DMS53 treated with DMSO at 0.1 percent for 48 hours (cell line): ENCODE results near the gene NDUFC1.
"Not testable (repeated sequence)": the region's sequence is repeated elsewhere in the genome, so short reads cannot be mapped to it uniquely, and the experiment has no call there.

ENCODE experiments used
- DNase-seq: peaks from one replicate; lab custom pipeline; 2025; ENCODE audit not compliant: unreplicated experiment; lab: John Stamatoyannopoulos, UW

NDUFC1 gene

GRCh38 chr4:139301821-139302611 lies at the start of gene NDUFC1:
Gene NDUFC1, minus strand, starts transcription at chr4:139302477. Its CDS starts 6,679 bp downstream, at chr4:139295798.
- DNase-seq, result peak; percentile 49

DNA sequence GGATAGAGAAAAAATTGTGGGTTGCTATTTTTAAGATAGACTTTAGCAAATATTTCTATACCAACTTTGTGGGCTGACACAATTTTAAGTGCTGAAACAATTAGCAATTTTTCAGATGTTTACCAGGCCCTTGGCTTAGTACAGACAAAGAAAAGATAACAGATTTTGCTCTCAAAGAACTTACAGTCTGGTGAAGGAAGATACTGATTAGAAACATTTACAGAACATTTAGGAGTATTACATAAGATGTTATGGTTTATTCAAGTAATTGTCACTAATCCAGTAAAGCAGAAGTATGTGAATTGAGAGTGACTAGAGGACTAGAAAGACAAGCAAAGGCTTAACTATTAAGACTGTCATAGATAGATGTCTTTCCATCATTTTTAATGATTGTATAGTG lies 35.3 kb upstream of the NDUFC1 start:
- DNase-seq, result no peak

DNA sequence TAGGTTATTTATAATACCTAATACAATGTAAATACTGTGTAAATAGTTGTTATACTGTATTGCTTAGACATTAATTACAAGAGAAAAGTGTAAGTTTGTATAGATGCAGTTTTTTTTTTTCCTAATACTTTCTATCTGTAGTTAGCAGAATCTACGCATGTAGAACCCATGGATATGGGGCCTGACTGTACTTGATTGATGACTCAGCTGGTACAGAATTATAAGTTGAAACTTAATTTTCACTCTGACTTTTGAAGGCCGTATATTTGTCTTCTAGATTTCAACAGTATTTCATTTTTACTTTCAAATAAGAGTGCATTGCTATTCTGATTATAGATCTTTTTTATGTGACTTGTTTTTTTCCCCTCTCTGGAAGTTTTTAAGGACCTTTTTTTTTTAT lies 30.8 kb upstream of the NDUFC1 start:
- DNase-seq, result no peak

GRCh38 chr4:139331185-139331584 lies 28.9 kb upstream of the NDUFC1 start:
- DNase-seq, result no peak

- DNase-seq, result no peak
Measured at GRCh38 chr4:139330283-139330682, 28.0 kb upstream of the NDUFC1 start.

GRCh38 chr4:139329665-139330200 lies 27.5 kb upstream of the NDUFC1 start:
- DNase-seq, result no peak

GRCh38 chr4:139324620-139325019 lies 22.3 kb upstream of the NDUFC1 start:
- DNase-seq, result no peak

- not testable (repeated sequence) for DNase-seq
Measured at GRCh38 chr4:139322541-139322940, 20.3 kb upstream of the NDUFC1 start.

DNA sequence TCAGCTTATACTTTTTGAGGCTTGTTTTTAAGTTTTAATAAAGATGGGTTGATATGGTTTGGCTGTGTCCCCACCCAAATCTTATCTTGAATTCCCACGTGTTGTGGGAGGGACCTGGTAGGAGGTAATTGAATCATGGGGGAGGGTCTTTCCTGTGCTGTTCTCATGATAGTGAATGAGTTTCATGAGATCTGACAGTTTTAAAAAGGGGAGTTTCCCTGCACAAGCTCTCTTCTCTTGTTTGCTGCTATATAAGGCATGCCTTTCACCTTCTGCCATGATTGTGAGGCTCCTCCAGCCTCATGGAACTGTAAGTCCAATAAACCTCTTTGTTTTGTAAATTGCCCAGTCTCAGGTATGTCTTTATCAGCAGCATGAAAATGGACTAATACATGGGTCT lies 19.8 kb upstream of the NDUFC1 start:
- not testable (repeated sequence) for DNase-seq

DNA sequence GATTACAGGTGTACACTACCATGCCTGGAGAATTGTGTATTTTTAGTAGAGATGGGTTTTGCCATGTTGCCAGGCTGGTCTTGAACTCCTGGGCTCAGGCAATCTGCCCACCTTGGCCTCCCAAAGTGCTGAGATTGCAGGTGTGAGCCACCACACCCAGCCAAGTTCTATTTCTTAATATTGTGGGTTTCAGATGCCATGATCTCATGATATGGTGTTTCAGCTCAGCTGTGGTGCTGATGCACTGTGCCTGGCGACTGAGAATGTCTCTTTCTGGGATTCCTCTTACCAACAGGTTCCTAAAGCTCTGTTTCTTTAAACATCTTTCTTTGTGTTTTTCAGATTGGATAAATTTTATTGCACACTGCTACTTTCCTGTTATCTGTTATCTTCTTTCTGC lies 17.3 kb upstream of the NDUFC1 start:
- no peak for DNase-seq

GRCh38 chr4:139317635-139318034 lies 15.4 kb upstream of the NDUFC1 start:
- DNase-seq, result no peak

GRCh38 chr4:139316733-139317132 lies 14.5 kb upstream of the NDUFC1 start:
- DNase-seq, result no peak

DNA sequence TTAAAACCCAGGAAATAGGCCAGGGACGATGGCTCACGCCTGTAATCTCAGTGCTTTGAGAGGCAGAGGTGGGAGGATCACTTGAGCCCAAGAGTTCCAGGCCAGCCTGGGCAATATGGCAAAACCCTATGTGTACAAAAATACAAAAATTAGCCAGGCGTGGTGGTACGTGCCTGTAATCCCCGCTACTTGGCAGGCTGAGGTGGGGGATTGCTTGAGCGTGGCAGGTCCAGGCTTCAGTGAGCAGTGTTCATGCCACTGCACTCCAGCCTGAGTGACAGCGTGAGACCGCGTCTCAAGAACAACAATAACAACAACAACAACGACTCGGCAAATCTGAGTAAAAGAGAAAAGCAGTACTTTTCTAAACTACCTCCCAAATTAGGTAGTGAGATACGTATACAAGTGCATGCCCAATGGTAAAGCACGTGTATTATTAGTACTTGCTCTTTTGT lies 13.0 kb upstream of the NDUFC1 start:
- no peak for DNase-seq

DNA sequence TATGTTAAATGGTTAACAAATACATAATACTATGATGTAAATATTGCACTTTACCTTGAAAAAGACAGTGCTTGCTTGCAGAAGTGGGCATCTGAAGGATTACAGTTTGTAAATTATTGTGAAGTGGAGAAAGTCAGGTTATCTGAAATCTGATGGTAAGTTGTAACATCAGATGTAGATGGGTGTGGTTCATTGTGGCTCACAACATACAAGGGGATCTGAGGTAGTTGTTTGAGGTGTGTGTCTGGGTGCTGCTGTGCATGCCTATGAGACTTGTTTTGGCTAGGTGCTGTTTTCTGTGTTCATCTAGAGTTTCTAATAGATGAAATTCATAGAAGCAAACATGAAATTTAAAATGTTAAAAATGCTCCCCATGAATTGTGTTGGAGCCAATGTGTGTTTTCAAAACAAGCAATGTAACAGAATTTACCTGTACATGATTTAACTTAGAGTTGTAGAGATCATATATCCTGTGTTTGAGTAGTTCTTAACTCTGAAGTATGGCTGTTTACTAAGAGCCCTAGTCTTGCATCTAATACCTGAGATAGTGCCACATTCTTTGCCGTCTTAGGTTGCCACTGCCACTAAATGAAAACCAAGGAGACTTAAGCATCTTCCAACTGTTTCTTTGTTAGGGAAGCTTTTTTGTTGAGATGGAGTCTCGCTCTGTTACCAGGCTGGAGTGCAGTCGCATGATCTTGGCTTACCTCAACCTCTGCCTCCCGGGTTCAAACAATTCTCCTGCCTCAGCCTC lies 11.9 kb upstream of the NDUFC1 start:
- DNase-seq, result no peak

DNA sequence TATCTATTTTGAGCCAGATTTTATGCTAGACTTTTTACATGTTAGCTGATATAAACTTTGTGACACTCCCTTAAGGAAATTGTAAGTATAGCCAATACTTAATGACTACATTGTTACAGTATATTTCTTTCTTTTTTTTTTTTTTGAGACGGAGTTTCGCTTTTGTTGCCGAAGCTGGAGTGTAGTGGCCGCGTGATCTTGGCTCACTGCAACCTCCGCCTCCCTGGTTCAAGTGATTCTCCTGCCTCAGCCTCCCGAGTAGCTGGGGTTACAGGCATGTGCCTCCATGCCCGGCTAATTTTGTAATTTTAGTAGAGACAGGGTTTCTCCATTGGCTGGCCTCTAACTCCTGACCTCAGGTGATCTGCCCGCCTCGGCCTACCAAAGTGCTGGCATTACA lies 11.1 kb upstream of the NDUFC1 start:
- DNase-seq, result not testable (repeated sequence)

DNA sequence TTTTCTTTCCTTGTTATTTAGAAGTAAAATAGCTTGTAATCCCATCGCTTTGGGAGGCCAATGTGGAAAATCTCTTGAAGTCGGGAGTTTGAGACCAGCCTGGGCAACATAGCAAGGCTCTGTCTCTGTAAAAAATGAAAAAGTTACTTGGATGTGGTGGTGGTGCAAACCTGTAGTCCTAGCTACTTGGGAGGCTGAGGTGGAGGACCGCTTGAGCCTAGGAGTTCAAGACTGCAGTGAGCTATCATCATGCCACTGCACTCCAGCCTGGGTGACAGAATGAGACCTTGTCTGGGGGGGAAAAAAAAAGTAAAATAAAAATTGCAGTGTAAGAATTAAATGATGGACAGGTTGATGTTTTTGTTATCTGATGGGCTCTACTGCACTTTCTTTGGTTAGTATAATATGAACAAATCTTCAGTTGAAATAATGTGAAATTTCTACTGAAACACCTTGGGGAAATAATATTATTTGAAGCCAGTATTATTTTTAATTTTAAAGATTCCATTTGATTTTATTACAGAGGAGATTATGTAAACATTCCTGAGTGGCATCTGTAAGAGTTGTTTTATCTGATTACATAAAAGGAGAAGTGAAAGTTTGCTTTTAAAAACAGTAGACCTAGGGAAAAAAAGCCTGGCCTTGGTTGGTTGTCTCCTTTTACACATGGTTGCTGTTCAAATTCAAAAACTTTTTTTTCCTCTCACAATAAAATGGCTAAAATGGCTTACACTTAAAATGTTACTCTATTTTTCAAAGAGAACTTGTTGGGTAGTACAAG lies 10.5 kb upstream of the NDUFC1 start:
- DNase-seq, result no peak

DNA sequence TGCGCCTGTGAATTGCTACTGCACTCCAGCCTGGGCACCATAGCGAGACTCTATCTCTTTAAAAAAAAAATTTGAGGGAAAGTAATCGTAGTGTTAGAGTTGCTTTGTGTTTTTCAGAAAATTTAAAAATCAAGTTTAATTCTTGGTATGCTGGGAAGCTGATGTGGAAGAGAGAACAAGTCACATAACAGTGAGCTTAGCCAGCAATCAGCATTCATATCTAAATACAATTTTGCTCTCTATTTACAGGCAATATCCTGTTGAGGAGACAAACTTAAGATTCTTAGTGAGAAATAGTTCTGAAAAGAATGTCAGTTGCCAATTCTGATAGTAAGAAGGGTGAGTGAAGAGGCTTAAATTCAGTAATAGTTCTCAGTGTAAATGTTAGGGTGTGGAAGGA lies 9.6 kb upstream of the NDUFC1 start:
- no peak for DNase-seq

DNA sequence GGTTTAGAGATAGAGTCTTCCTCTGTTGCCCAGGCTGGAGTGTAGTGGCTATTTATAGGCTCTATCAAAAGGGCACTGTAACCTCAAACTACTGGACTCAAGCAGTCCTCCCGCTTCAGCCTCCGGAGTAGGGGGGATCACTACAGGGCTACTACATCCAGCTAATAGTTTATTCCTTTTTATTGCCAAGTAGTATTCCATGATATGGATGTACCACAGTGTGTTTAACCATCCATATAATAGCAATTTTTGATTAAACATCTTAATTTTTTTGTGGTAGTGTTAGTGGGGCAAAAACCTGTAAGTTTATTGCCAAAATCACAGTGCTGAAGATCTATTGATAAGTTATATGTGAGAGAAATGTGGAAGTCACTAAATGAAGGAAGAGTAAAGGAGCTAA lies 2.6 kb upstream of the NDUFC1 start:
- no peak for DNase-seq

DNA sequence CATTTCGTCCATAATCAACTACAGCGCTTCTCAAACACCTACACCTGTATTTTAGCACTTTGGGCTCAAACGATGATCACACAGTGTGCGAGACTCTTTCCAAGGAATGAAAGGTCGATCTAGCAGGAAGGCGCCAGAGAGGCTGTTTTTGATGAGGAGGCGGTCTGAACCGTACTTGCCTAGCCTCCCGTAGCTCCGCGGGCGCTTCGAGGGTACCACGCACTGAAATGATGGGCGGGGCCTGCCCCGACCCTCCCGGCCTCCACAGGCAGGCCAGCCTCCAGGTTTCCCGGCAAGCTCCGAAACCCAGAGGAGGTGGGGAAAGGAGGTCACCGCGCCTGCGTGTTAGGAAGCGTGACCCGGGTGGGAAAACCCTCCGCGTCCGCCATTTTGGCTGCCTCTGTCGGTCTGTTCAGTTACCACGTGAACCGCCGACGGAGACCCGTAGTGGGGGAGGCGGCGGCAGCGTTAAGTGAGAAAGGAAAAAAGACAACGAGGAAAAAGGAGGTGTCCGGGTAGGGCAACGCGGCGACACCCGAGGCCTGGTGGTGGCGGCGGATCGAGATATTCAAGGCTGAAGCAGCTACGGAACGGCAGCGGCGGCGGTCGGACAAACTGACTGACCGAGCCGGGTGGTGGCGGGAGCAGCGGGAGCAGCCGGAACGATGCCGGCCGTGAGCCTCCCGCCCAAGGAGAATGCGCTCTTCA lies 1.0 kb downstream of the NDUFC1 start, which contains the start of gene NAA15:
NAA15 (plus strand) TSS at position 393 of the 708 bp plus-strand sequence; CDS start at position 666, 273 bp downstream.
- peak; percentile 88 for DNase-seq

GRCh38 chr4:139300431-139301112 lies 1.7 kb downstream of the NDUFC1 start:
- DNase-seq, result no peak
